Pulmonary artery endothelial cell (primary cell): Measurements from ENCODE around the gene SEMA4G. TPM values are rescaled to one million over a fixed set of nuclear protein-coding genes. Genes with fewer than 3 reads are reported as not detected.

Experiments used
- total RNA-seq: library from RNA; depleted of rRNA; stranded (reverse); fragments of >200 nt; gene quantifications from 2 replicates; pipeline ENCODE4 v1.2.3, GENCODE V29; 2014

SEMA4G gene
- total RNA-seq, 1 donor from 2014 or later: 0.79 TPM

Other genes with a start within 250 kb of the SEMA4G start
- gene PAX2, start 223.9 kb upstream of the SEMA4G start, total RNA-seq: not detected in 2 replicates
- gene SLF2, start 56.5 kb upstream of the SEMA4G start, total RNA-seq: 18.1 and 36.7 TPM in 2 replicates
- gene MRPL43, start 18.0 kb downstream of the SEMA4G start, total RNA-seq: 53.4 and 69.3 TPM in 2 replicates
- gene TWNK, start 18.0 kb downstream of the SEMA4G start, total RNA-seq: 12.5 and 13.7 TPM in 2 replicates
- 56.0 and 56.2 TPM in 2 replicates for gene LZTS2, start 30.3 kb downstream of the SEMA4G start, total RNA-seq
- gene PDZD7, start 61.6 kb downstream of the SEMA4G start, total RNA-seq: 0.46 and 0.63 TPM in 2 replicates
- gene SFXN3, start 61.7 kb downstream of the SEMA4G start, total RNA-seq: 61.8 and 62.2 TPM in 2 replicates
- 1.1 TPM in 2 replicates for gene KAZALD1, start 92.5 kb downstream of the SEMA4G start, total RNA-seq
- gene TLX1, start 161.8 kb downstream of the SEMA4G start, total RNA-seq: 0.60 and 1.8 TPM in 2 replicates